Right lobe of liver (tissue), 6 donors: ENCODE measurements around the gene HMGCS1. TPM values are rescaled to one million over a fixed set of nuclear protein-coding genes. Genes with fewer than 3 reads are reported as not detected.

ENCODE experiments used
- ATAC-seq, 4 donors: fragments of 200-7000 bp; cut with Tn5 transposase; one replicate each; pipeline ENCODE4 v1.9.1; 2020; ENCODE audit warnings: mild to moderate bottlenecking in 4 of 4, moderate library complexity in 4 of 4
- DNase-seq, 3 donors: peaks; one replicate each; pipeline ENCODE4 v3.0.0-alpha.2; 2020
- H3K27ac ChIP-seq, 3 donors: fragments of 200-600 bp; one replicate each; pipeline ENCODE4 v1.8.0; 2022
- H3K27me3 ChIP-seq, 2 donors: fragments of 200-600 bp; one replicate each; pipeline ENCODE4 v1.8.0; 2022
- H3K36me3 ChIP-seq, 4 donors: fragments of 200-600 bp; sonication (generic) in 1 of 4; one replicate each; pipeline versions ENCODE4 v1.5.1 to v1.8.0; 2017 to 2022; ENCODE audit warnings: control low read depth in 1 of 4
- H3K4me1 ChIP-seq, 4 donors: fragments of 200-600 bp; sonication (generic) in 1 of 4; one replicate each; pipeline versions ENCODE4 v1.5.1 to v1.8.0; 2017 to 2022; ENCODE audit warnings: control low read depth in 1 of 4
- H3K4me3 ChIP-seq, 3 donors: fragments of 200-600 bp; one replicate each; pipeline ENCODE4 v1.8.0; 2022
- H3K9me3 ChIP-seq, 4 donors: fragments of 200-600 bp; sonication (generic) in 1 of 4; one replicate each; pipeline versions ENCODE4 v1.5.1 to v1.8.0; 2017 to 2022; ENCODE audit warnings: control low read depth in 1 of 4
- CTCF ChIP-seq, 4 donors: fragments of 200-600 bp in 3 of 4; fragments of 450-650 bp in 1 of 4; IDR thresholded peaks; one replicate each; pipeline versions ENCODE4 v1.5.1 to v1.8.0; 2016 to 2022; ENCODE audit warnings: antibody characterized with exemption in 4 of 4, mild to moderate bottlenecking in 2 of 4
- POLR2A ChIP-seq: fragments of 450-650 bp; IDR thresholded peaks from one replicate; pipeline ENCODE4 v1.6.1; 2017; ENCODE audit warnings: antibody characterized with exemption, mild to moderate bottlenecking
- WGBS: methylation state at CpG from one replicate; pipeline ENCODE4 v1.1.6; 2018; ENCODE audit warnings: low coverage, low lambda C conversion rate; ENCODE audit not compliant: insufficient coverage; ENCODE audit errors: missing lambda C conversion rate; 5-methylcytosine and 5-hydroxymethylcytosine counted together
- intact Hi-C, 2 donors: fragments of 100-400 bp; cut with DNase I; formaldehyde crosslinking; loops; one replicate each; pipeline versions ENCODE4 v1.11.2 to v1.14.1; 2022
- total RNA-seq, 6 experiments: library from RNA; depleted of rRNA in 2 of 6; stranded (reverse); fragments of >200 nt in 2 of 6; fragmentation: NEBNext Ultra II Directional in 3 of 6; extraction: Animal tissue kit (Norgen Biotek cat#: 25700) in 3 of 6; gene quantifications; one replicate each; pipeline versions ENCODE4 v1.1.0 to v1.2.4, GENCODE V29; 2016 to 2023
- donor health status: DM: no; HTN: yes; CAD: no.
- donor health status: DM: no; HTN: no; CAD: no.
- donor health status: DM: no; HTN: no; CAD: no.
- donor health status: DM: no; HTN: yes; CAD: no.
- donor health status: DM: no; HTN: yes; CAD: no.

HMGCS1 gene
- total RNA-seq, 6 experiments from 2014 or later, result 27.9 to 341 (median 62.0) TPM

GRCh38 chr5:43357067-43357466 is 43.9 kb upstream of the HMGCS1 start:
- TF ChIP-seq CTCF (IDR thresholded peaks at IDR 0.05) (no peak), POLR2A (no peak)
- intact Hi-C loops, result no loop called here
- 33% methylated on average over 2 of the region's 2 CpGs for WGBS
- Histone ChIP-seq H3K4me3 (no peak overlapping the region), H3K9me3 (peaks cover 0 to 8% (median 2%) of the 10 kb centered on the region in 4 donors), H3K27me3 (no peaks in the 10 kb centered on the region), H3K36me3 (no peaks in the 10 kb centered on the region), H3K4me1 (peaks cover 0 to 10% (median 3%) of the 10 kb centered on the region in 4 donors), H3K27ac (peak overlapping the region in 1 of 3 donors; percentile 50)
- ATAC-seq (peak; percentile 86 to 98 (median 94)), DNase-seq (peak in 1 of 3 donors; percentile 55)

DNA sequence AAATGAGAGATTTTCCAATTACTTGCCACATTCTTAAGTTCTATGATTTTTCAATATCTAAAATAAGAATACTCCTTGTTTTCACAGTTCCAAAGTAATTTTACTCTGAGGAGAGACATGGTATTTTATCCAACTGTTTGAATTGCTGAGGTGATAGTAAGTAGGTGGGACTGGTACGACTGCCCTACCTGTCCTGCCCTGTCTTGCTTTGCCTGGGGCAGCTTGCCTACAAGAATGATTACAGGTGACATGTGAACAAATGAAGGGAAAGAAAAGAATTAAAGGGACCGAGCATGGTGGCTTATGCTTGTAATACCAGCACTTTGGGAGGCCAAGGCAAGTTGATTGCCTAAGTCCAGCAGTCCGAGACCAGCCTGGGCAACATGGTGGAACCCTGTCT is 41.6 kb upstream of the HMGCS1 start:
- no peak for TF ChIP-seq CTCF (IDR thresholded peaks at IDR 0.05)
- no peak for TF ChIP-seq POLR2A
- H3K9me3 ChIP-seq, result peaks cover 0 to 1% (median under 1%) of the 10 kb centered on the region in 4 donors
- 90% methylated on average over 3 of the region's 3 CpGs for WGBS
- no peaks in the 10 kb centered on the region for H3K36me3 ChIP-seq
- no peak overlapping the region for H3K27ac ChIP-seq
- no peaks in the 10 kb centered on the region for H3K27me3 ChIP-seq
- H3K4me1 ChIP-seq, result peaks cover 0 to 10% (median 3%) of the 10 kb centered on the region in 4 donors
- DNase-seq (no peak), ATAC-seq (no peak)
- intact Hi-C loops, result no loop called here
- H3K4me3 ChIP-seq, result no peak overlapping the region

DNA sequence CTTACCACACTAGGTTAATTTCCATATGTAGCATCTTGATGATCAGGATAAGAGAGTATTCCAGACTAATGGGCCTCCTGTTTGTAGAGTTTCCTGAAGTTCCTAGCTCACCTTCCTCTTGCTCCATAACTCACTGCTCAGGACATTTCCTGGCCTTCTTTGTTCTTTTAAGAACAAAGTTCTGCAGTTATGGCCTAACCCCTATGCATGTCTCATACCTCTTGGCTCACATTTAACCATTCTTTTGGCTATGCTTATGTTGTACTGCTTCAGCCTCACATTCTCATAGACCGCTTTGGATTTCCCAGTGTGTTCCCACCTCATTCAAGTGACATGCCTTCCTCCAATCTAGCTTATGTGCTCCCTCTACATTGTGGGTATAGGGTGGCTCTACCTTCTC is 40.5 kb upstream of the HMGCS1 start:
- H3K4me3 ChIP-seq, result no peak overlapping the region
- no peaks in the 10 kb centered on the region for H3K9me3 ChIP-seq
- no peak overlapping the region for H3K27ac ChIP-seq
- intact Hi-C loops, result no loop called here
- H3K4me1 ChIP-seq, result peaks cover 0 to 10% (median 3%) of the 10 kb centered on the region in 4 donors
- no peaks in the 10 kb centered on the region for H3K27me3 ChIP-seq
- TF ChIP-seq CTCF (IDR thresholded peaks at IDR 0.05) (no peak), POLR2A (no peak)
- WGBS, result 93% methylated on average over 1 of the region's 1 CpG
- no peak for DNase-seq
- H3K36me3 ChIP-seq, result no peaks in the 10 kb centered on the region
- ATAC-seq, result no peak

GRCh38 chr5:43352915-43353314 is 39.7 kb upstream of the HMGCS1 start:
- Histone ChIP-seq H3K4me3 (no peak overlapping the region), H3K4me1 (peaks cover 0 to 7% (median 3%) of the 10 kb centered on the region in 4 donors), H3K27ac (no peak overlapping the region), H3K27me3 (no peaks in the 10 kb centered on the region), H3K36me3 (no peaks in the 10 kb centered on the region), H3K9me3 (no peaks in the 10 kb centered on the region)
- TF ChIP-seq POLR2A, result no peak
- no peak for TF ChIP-seq CTCF (IDR thresholded peaks at IDR 0.05)
- DNase-seq, result no peak
- WGBS, result 72% methylated on average over 2 of the region's 2 CpGs
- no peak for ATAC-seq
- intact Hi-C loops, result no loop called here

DNA sequence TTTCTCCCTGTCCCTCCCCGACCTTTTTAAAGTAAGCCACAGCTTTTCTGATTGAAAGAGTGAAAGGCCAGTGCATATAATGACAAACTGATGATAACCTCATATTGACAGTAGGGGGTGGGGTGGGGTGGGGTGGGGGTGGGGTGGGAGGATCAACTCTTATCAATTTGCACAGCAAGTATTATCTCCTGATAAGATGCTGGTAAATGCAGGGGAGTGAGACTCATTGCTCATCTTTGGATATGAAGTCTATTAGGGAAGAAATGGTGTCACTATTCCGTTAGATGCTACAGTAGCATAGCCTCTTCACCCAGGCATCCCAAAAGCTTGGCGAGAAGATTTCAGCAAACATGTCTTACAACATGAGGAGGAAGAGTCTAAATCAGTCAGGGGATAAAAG is 38.9 kb upstream of the HMGCS1 start:
- 46% methylated on average over 3 of the region's 3 CpGs for WGBS
- no peak overlapping the region for H3K27ac ChIP-seq
- H3K27me3 ChIP-seq, result no peaks in the 10 kb centered on the region
- H3K4me3 ChIP-seq, result no peak overlapping the region
- no peak for TF ChIP-seq POLR2A
- no peak for TF ChIP-seq CTCF (IDR thresholded peaks at IDR 0.05)
- H3K9me3 ChIP-seq, result no peaks in the 10 kb centered on the region
- intact Hi-C loops, result no loop called here
- DNase-seq, result no peak
- no peak for ATAC-seq
- peaks cover 0 to 5% (median 0%) of the 10 kb centered on the region in 4 donors for H3K4me1 ChIP-seq
- no peaks in the 10 kb centered on the region for H3K36me3 ChIP-seq
